Left lung (tissue), 10 donors: ENCODE data around the gene ADAMTS12. TPM values are rescaled to one million over a fixed set of nuclear protein-coding genes. Genes with fewer than 3 reads are reported as not detected.

ENCODE experiments used
- ATAC-seq: fragments of 200-7000 bp; cut with Tn5 transposase; one replicate; pipeline ENCODE4 v1.9.1; 2020; ENCODE audit warnings: moderate library complexity
- DNase-seq, 4 donors: peaks; one replicate each; pipeline ENCODE4 v3.0.0-alpha.2; 2013 to 2020
- H3K27ac ChIP-seq, 2 donors: fragments of 200-600 bp; sonication (generic) in 1 of 2; one replicate each; pipeline versions ENCODE4 v1.5.0 to v1.8.0; 2020 to 2021
- H3K27me3 ChIP-seq, 2 donors: fragments of 200-600 bp; sonication (generic) in 1 of 2; one replicate each; pipeline versions ENCODE4 v1.5.0 to v1.8.0; 2020 to 2021
- H3K36me3 ChIP-seq, 2 donors: fragments of 200-600 bp; sonication (generic) in 1 of 2; one replicate each; pipeline versions ENCODE4 v1.5.0 to v1.8.0; 2020 to 2021
- H3K4me1 ChIP-seq, 2 donors: fragments of 200-600 bp; one replicate each; pipeline ENCODE4 v1.8.0; 2021
- H3K4me3 ChIP-seq, 2 donors: fragments of 200-600 bp; sonication (generic) in 1 of 2; one replicate each; pipeline versions ENCODE4 v1.5.0 to v1.8.0; 2020 to 2021; ENCODE audit warnings: mild to moderate bottlenecking in 1 of 2
- H3K9me3 ChIP-seq, 2 donors: fragments of 200-600 bp; sonication (generic) in 1 of 2; one replicate each; pipeline versions ENCODE4 v1.5.0 to v1.8.0; 2020 to 2021
- CTCF ChIP-seq, 2 donors: fragments of 200-600 bp; sonication (generic) in 1 of 2; IDR thresholded peaks; one replicate each; pipeline versions ENCODE4 v1.5.0 to v1.8.0; 2021; ENCODE audit warnings: antibody characterized with exemption in 2 of 2
- intact Hi-C, 2 donors: fragments of 100-400 bp; cut with DNase I; formaldehyde crosslinking; loops; one replicate each; pipeline versions ENCODE4 v1.11.2 to v1.14.2; 2022
- polyA plus RNA-seq, 6 donors: library from polyadenylated mRNA; unstranded; fragments of 120-200 nt; gene quantifications; one replicate each; pipeline ENCODE4 v1.2.1, GENCODE V29; 2013; ENCODE audit not compliant: insufficient read length in 6 of 6
- total RNA-seq, 2 donors: library from RNA; stranded (reverse); fragmentation: NEBNext Ultra II Directional; extraction: Animal tissue kit (Norgen Biotek cat#: 25700); gene quantifications; one replicate each; pipeline ENCODE4 v1.2.1, GENCODE V29; 2021
- donor health status: DM: no; HTN: yes; CAD: no.
- donor health status: DM: no; HTN: no; CAD: no.

Gene ADAMTS12
- total and polyA plus RNA-seq, 8 donors: 11.6 to 59.1 (median 52.1) TPM

GRCh38 chr5:33793276-33793675 lies 98.5 kb downstream of the ADAMTS12 start:
- no peaks in the 10 kb centered on the region for H3K36me3 ChIP-seq
- no peak for DNase-seq
- no peak overlapping the region for H3K27ac ChIP-seq
- no peaks in the 10 kb centered on the region for H3K4me1 ChIP-seq
- no peaks in the 10 kb centered on the region for H3K9me3 ChIP-seq
- H3K4me3 ChIP-seq: no peak overlapping the region
- no peak for TF ChIP-seq CTCF (IDR thresholded peaks at IDR 0.05)
- ATAC-seq: no peak
- intact Hi-C loops: no loop called here
- peaks cover 0 to 4% of the 10 kb centered on the region in 2 donors for H3K27me3 ChIP-seq

- H3K27me3 ChIP-seq: peaks cover 0 to 4% of the 10 kb centered on the region in 2 donors
- TF ChIP-seq CTCF (IDR thresholded peaks at IDR 0.05): no peak
- DNase-seq (no peak), ATAC-seq (no peak)
- intact Hi-C loops: no loop called here
- no peak overlapping the region for H3K27ac ChIP-seq
- no peaks in the 10 kb centered on the region for H3K36me3 ChIP-seq
- no peaks in the 10 kb centered on the region for H3K4me1 ChIP-seq
- H3K4me3 ChIP-seq: no peak overlapping the region
- H3K9me3 ChIP-seq: no peaks in the 10 kb centered on the region
Measured at GRCh38 chr5:33792559-33792958, 99.2 kb downstream of the ADAMTS12 start.

GRCh38 chr5:33789567-33789957 lies 102.2 kb downstream of the ADAMTS12 start:
- Histone ChIP-seq H3K36me3 (no peaks in the 10 kb centered on the region), H3K9me3 (peaks cover 0 to 7% of the 10 kb centered on the region in 2 donors), H3K4me3 (no peak overlapping the region), H3K4me1 (no peaks in the 10 kb centered on the region), H3K27me3 (peaks cover 0 to 4% of the 10 kb centered on the region in 2 donors), H3K27ac (peak overlapping the region in 1 of 2 donors; percentile 17)
- no peak for ATAC-seq
- intact Hi-C loops: no loop called here
- TF ChIP-seq CTCF (IDR thresholded peaks at IDR 0.05): no peak
- no peak for DNase-seq

- DNase-seq (no peak), ATAC-seq (peak; percentile 41)
- Histone ChIP-seq H3K4me1 (no peaks in the 10 kb centered on the region), H3K27ac (peak overlapping the region in 1 of 2 donors; percentile 17), H3K27me3 (no peaks in the 10 kb centered on the region), H3K4me3 (no peak overlapping the region), H3K9me3 (peaks cover 0 to 11% of the 10 kb centered on the region in 2 donors), H3K36me3 (no peaks in the 10 kb centered on the region)
- TF ChIP-seq CTCF (IDR thresholded peaks at IDR 0.05): no peak
- intact Hi-C loops: no loop called here
Measured at GRCh38 chr5:33788922-33789566, 102.7 kb downstream of the ADAMTS12 start.

GRCh38 chr5:33785571-33785970 lies 106.2 kb downstream of the ADAMTS12 start:
- ATAC-seq: no peak
- no peak for TF ChIP-seq CTCF (IDR thresholded peaks at IDR 0.05)

More at GRCh38 chr5:33785571-33785970, 106.2 kb downstream of the ADAMTS12 start:
- H3K27me3 ChIP-seq: no peaks in the 10 kb centered on the region
- H3K36me3 ChIP-seq: no peaks in the 10 kb centered on the region
- H3K4me1 ChIP-seq: no peaks in the 10 kb centered on the region
- no peak overlapping the region for H3K4me3 ChIP-seq
- intact Hi-C loops: no loop called here
- no peak overlapping the region for H3K27ac ChIP-seq
- peaks cover 0 to 17% of the 10 kb centered on the region in 2 donors for H3K9me3 ChIP-seq
- no peak for DNase-seq
